ENCODE data around the gene KIF21B. TPM values are rescaled to one million over a fixed set of nuclear protein-coding genes. Genes with fewer than 3 reads are reported as not detected.
"Not testable (repeated sequence)": the region's sequence is repeated elsewhere in the genome, so short reads cannot be mapped to it uniquely, and the experiment has no call there.

Gene KIF21B
- total RNA-seq, 1 donor from 2014 or later = 165 TPM

GRCh38 chr1:200934676-200935245, 88.8 kb downstream of the KIF21B start:
- no peak for DNase-seq

DNA sequence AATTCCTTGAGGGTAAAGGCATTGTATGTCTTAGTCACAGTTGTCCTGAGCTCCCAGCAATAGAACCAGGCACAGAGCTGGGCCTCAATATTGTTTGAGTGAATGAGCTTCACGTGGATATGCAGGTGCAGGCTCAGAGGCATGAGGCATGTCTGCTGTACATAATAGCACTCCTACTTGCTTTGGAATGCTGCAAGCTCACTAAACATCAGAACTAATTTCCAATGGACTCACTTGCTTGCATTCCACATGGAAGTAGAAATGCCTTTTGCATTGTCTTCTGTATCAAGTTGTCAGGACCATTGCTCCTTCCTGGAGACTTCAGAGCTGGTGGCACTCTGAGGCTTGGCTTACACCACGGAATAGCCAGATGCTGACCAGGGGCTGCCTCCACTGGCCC, 91.7 kb downstream of the KIF21B start:
- no peak for DNase-seq

DNA sequence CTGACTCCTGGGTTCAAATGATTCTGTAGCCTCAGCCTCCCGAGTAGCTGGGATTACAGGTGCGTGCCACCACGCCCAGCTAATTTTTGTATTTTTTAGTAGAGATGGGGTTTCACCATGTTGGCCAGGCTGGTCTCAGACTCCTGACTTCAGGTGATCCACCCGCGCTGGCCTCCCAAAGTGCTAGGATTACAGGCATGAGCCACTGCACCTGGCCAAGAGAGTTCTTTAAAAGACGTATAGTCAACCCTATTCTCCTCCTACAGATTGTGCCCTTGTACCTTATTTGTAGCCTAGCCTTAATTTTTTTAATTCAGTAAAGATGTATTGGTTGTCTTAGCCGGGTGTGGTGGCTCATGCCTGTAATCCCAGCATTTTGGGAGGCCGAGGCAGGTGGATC, 93.2 kb downstream of the KIF21B start:
- DNase-seq = not testable (repeated sequence)

GRCh38 chr1:200929530-200930278, 93.8 kb downstream of the KIF21B start:
- no peak for DNase-seq

- DNase-seq = no peak
Observed at GRCh38 chr1:200925831-200926230, 97.7 kb downstream of the KIF21B start.

DNA sequence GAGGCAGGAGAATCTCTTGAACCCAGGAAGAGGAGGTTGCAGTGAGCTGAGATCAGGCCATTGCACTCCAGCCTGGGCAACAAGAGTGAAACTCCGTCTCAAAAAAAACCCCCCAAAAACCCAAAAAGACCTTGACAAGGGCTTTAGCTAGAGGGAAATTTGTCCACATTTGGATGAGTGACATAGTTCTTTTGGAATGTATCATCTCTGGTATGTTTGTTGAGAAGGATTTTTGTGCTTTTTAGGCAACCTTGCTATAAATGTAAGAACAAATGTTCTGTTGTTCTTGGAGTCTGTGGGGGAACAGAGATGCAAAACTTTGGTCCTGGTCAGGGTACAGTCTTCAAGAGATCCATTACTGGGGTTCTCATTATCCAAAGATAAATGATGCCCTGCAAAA, 99.9 kb downstream of the KIF21B start:
- DNase-seq = no peak

DNA sequence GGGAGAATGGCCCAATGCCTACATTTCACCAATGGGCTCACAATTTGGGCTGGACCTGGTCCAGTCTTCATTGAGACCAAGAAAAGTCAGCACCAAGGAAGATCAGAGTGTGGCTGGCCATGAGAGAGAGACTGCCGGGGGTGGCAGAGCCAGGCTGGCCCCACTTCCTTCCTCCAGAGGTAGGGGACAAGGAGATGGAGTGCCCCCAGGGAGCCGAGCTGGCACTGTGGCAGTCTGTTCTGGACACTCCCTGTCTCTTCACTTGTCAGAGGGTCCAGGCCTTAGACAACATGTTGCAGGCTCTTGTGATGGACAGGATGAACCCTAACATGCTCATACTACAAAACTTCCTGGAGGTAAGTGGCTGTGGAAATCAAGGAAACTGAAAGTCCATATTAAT, 101.1 kb downstream of the KIF21B start:
- no peak for DNase-seq

GRCh38 chr1:200921571-200922110, 101.9 kb downstream of the KIF21B start:
- DNase-seq = no peak

Small RNAs within 50 kb of the gene (small RNA-seq; reads per million reads assigned to genes)
- not detected for gene RNU6-704P

Other genes starting within 250 kb of the KIF21B start
- gene GPR25, start 150.7 kb downstream of the KIF21B start, total RNA-seq = not detected
- 1.4 TPM for gene INAVA, start 128.8 kb downstream of the KIF21B start, total RNA-seq
- under 0.01 TPM for gene CACNA1S, start 88.7 kb upstream of the KIF21B start, total RNA-seq
- 0.16 TPM for gene ASCL5, start 103.5 kb upstream of the KIF21B start, total RNA-seq
- gene TMEM9, start 130.8 kb upstream of the KIF21B start, total RNA-seq = 54.4 TPM
- not detected for gene IGFN1, start 167.1 kb upstream of the KIF21B start, total RNA-seq

All from occipital lobe (tissue), 3 donors.